Hippocampal formation (tissue), 2 donors: Measurements from ENCODE around the gene EWSR1.
A peak's percentile ranks its signal among the peaks of the same experiment; 100 is the strongest.
"Not testable (repeated sequence)": the region's sequence is repeated elsewhere in the genome, so short reads cannot be mapped to it uniquely, and the experiment has no call there.

Source experiments
- DNase-seq, 2 donors: peaks; one replicate each; lab custom pipeline; 2025; lab: John Stamatoyannopoulos, UW

The EWSR1 gene

DNA sequence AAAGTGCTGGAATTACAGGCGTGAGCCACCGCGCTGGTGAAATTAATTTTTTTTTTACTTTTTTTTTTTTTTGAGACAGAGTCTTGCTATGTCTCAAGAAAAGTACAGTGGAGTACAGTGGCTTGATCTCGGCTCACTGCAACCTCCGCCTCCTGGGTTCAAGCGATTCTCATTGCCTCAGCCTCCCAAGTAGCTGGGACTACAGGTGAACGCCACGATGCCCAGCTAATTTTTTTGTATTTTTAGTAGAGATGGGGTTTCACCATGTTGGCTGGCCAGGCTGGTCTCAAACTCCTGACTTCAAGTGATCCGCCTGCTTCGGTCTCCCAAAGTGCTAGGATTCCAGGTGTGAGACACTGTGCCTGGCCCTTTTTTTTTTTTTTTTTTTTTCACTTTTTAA, 20.2 kb upstream of the EWSR1 start:
- DNase-seq: not testable (repeated sequence)

DNA sequence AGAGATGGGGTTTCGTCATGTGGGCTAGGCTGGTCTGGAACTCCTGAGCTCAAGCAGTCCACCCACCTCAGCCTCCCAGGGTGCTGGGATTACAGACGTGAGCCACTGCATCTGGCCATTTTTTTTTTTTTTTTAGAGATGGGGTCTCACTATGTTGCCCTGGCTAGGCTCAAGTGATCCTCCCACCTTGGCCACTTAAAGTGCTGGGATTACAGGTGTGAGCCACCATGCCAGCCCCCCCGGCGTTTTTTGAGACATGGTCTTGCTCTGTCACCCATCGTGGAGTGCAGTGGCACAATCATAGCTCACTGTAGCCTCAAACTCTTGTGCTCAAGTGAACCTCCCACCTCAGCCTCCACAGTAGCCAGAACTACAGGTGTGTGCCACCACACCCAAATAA, 16.8 kb upstream of the EWSR1 start:
- DNase-seq: no peak

DNA sequence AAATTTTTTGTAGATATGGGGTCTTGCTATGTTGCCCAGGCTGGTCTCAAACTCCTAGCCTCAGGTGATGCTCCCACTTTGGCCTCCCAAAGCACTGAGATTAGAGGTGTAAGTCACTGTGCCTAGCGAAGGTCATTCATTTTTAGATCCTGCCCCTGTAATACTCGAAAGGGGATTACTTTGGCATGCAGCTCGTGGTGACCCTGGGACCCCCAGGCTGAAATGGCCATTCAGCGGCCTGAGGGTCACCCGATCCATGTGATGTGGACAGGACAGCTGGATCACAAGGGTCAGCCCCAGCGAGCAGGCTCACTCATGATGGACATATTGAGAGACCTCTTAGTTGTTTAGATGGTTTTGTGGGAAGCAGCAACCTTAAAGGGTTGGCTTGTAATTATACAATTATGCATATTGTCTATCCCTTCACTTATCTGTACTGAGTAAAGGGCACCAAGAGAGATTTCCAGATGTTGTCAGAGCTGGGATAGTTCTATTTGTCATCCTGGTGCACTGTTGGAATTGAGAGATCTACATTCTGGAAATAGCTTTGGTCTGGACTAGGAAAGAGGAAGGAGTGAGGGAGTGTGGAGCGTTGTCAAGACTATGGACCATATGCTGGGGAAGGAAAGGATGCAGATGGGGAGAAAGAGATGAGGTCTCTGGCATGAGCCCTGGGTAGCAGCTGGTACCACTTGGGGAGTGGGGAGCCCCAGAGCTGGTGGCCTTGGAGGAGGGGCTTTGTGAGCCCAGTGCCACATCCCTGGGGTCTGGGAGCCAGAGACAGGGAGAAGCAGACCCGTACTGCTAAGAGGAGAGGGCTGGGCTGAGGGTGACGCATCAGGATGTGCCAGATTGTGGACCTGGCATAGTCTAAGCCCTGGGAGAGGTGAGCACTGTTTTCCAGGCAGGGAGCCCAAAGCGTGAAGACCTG, 15.8 kb upstream of the EWSR1 start:
- no peak for DNase-seq

DNA sequence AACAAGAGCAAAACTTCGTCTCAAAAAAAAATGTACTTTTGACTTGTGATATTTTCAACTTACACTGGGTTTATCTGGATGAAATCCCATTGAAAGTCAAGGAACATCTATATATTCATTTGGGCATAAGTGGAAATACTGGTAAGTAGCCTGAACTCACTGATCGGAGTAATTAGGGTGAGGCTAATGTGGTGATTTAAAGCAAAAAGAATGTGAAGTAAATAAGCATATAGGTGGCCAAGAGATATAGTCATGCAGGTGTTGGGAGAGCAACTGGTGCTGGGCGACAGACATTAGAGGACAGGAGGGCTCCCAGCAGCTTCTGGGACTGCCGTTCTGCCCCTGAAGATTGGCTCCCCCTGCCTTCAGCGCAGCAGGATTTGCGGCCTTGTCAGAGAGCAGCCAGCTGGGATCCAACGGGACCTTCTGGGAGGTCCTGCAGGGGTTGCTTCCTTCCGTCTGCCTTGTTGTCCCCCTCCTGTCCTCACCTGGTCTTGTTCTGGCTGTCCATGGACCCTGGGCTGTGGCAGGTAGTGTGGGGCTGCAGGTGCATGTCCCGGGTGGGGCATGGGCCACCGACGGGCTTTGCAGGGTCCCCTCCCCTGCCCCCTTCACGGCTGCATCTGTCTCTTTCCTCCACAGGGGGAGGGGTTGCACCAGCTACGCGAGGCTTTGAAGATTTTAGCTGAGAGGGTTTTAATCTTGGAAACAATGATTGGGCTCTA, 14.3 kb upstream of the EWSR1 start:
- DNase-seq: no peak

DNA sequence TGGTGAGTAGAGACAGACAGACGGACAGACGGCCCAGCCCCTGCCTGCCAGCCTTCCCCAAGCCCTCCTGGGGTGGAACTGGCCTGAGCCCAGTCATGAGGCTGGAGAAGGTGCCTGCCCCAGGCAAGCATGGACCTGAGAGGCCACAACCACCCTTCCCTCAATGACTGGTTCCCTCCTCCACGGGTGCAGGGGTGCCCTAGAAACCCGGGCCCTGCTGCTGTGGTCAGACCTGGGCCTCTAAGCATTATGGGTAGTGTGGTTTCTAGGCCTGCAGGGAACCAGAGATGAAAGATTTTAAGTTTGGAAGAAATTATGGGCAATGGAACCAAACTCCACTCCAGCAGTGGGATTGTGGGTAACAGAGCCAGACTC, 13.8 kb upstream of the EWSR1 start:
- DNase-seq: no peak

DNA sequence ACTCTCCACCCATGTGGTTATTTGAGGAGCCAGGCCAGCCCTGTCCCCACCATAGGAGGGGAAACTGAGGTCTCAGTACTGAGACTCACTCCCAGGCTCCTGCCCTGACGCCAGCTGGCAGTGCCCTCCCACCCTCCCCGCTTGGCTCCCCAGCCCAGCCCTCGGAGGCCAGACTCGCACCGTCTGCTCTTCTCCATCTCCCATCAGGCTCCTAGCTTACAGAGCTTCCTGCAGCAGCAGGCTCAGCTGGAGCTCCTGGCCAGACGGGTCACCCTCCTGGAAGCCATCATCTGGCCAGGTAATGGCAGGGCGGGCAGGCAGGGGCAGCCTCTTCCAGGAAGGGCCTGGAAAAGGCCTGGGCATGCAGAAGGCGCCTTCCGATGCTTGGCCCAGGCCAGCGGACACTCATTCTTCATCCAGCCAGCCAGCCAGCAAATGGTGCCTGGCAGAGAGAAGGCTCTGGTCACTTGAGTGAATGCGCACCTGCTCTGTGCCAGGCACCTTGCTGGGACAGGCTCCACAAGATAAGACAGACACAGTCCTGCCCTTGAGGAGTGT, 12.9 kb upstream of the EWSR1 start:
- no peak for DNase-seq

DNA sequence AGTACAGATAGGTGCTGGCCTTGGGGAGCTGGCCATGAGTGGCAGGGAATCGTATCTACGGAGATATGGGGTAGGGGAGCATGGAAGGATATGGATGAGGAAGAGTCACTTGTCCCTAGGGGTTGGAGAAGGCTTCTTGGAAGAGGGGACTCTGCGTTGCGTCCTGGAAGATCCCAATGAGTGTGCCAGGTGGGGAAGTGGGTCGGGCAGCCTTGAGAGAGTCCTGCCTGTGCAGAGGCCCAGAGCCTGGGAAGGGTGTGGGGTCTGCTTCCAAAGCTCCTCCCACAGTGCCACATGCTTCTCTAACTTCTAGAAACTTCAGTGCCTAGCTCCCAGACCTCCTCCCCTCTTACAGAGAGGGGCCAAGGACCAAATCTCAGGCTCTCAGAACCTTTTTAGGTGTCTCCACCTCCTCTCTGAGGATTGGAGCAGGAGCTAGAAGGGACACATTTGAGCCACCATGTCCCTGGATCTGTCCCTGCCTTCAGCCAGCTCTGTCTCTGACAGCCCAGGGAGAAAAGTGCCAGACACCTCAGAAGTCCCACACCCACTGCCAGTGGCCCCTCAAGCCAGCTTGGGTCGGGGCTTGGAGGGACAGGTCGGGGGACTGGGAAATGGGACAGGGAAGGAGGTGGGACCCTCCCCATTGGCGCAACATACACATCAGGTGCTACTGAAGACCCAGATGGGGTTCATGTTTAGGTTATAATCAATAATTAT, 11.3 kb upstream of the EWSR1 start:
- DNase-seq: no peak

DNA sequence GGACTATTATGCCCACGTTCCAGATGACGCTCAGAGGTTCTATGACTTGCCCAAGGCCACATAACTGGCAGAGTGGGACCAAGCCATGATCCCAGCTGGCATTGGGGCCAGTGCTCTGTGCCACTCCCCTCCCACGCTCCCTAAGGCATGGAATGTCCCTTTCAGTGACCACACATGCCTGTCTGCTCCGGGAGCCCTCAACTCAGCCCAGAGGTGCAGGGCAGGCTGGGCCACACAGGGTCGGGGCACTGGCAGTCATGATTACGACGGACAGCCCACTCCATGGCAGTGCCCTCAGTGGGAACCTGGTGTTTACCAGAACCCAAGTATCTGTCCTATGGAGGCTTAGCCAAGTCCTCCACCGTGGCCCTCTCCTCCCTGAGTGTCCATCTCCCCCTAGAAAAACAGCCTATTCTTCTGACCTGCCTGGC, 10.3 kb upstream of the EWSR1 start:
- no peak for DNase-seq

DNA sequence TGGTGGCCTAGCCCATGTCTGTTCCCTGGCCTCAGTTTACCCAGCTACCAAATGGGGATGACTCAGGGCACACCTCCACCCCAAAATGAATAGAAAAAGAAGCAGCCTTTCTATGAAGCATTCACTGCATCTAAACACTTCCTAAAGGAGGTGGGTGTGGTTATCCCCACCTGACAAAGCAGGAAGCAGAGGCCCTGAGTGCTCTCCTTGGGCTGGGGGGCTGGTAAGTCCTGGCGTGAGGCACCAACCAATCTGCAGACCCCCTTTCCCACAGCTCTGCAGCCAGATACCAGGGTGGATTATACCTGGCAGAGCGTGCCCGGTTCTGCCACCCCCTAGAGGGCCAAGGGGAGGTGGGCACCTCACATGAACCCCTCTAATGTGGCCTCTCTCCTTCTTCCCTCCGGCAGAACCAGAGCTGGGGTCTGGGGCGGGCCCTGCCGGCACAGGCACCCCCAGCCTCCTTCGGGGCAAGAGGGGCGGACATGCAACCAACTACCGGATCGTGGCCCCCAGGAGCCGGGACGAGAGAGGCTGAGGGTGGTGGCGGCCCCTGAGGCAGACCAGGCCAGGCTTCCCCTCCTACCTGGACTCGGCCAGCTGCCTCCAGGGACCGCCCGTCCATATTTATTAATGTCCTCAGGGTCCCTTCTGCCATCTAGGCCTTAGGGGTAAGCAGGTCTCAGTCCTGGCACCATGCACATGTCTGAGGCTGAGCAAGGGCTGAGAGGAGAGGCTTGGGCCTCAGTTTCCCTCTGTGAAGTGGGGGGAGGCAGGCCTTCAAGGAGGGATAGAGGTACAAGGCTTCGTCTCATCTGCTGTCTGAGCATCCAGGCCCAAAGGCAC, 9.4 kb upstream of the EWSR1 start:
- DNase-seq: no peak

DNA sequence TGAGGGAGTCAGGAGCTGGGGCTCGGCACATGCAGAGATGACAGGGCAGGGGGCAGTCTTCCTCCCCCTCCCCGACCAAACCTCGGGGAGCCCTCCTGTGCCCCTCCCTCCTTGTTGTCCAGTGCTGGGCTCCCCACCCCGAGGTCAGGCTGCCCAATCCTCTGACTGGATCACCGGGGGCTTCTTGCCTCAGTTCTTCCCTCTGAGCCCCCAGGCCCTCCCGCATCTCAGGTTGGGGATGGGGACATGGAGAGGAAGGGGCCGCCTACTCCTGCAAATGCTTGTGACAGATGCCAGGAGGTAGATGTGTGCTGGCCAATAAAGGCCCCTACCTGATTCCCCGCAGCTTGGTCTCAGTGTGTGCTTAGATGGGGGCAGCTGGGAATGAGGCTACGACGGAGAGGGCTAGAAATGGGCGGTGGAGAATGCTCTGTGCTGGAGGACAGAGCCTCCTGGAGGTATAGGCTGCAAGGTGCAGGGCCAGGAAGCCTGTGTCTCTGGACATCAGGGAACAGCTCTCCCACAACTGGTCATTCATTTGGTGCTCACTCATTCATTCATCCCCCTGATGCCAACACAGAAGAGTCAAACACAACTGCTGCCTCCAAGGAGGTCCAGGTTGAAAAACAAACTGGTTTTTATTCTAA, 8.7 kb upstream of the EWSR1 start:
- DNase-seq: no peak

DNA sequence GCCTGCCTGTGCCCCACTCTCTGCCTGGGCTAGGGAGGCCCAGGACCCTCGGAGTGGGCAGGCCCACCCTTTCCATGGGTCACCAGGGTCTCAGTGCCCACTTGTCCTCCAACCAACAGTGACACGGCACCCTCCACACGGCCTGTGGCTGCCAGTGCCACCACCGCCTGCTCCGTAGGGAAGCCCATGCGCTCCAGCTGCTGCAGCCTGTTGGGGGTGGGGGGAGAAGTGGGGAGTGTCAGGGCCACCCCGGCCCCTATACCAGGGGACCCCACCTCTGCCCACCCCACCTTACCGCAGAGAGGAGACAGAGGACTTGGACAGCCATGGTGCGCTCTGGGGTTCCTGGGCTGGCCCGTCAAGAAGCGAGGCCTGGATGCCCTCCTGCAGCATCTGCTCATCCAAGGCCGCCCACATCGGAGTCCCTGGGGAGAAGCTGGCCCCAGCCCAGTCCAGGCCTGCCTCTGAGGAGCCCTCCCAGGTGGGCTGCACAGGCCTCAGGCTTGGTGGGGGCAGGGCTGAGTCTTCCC, 8.0 kb upstream of the EWSR1 start:
- no peak for DNase-seq

DNA sequence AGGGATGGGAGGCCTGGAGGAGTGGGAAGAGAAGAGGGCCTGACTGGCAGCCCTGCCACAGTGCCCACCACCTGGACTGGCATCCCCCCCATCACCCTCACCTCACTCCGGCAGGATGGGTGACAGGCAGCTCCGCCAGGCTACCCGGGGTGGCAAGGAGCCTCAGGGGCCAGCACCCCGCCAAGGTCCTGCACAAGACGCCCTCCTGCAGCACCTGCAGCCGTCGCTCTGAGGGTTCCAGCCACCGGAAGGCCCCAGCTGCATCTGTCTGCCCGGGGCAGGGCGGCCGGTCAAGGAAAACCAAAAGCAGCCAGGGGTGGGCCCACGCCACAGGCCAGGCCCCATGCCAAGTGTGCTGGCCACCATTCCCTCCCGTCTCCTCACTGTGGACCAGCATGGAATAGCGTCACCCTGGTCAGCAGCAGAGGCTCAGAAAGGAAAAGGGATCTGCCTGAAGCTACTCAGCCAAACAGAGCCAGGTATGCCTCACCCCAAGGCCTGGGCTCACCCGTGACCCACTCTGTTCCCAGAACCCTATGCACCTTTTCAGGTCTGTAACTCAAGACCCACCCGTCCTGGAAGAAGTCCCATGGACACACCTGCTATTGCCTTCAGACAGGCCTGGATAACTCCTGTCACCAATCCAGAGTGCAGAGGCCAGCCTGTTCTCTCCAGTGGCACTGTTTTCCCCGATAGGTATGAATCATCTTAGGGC, 7.3 kb upstream of the EWSR1 start:
- no peak for DNase-seq

DNA sequence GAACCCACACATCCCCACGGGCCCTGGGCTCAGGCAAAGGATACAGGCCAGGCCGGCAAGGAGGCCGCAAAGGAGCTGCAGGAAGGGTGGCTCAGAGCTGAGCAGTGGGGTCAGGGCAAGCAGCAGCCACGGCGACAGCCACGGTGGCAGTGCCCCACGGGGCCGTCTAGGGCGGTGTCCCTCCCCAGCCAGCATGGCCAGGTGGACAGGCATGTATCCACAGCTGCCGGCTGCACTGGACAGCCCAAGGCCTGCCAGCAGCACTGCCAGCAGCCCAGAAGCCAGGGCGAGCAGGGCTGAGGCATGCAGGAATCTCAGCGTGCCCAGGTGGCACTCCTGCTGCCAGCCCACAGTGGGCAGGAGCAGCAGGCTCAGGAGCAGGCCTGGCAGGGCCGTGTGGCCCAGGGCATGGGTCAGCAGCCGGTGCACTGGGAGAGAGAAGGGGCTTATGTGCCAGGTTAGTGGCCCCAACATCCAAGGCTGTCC, 4.2 kb upstream of the EWSR1 start:
- DNase-seq: no peak

DNA sequence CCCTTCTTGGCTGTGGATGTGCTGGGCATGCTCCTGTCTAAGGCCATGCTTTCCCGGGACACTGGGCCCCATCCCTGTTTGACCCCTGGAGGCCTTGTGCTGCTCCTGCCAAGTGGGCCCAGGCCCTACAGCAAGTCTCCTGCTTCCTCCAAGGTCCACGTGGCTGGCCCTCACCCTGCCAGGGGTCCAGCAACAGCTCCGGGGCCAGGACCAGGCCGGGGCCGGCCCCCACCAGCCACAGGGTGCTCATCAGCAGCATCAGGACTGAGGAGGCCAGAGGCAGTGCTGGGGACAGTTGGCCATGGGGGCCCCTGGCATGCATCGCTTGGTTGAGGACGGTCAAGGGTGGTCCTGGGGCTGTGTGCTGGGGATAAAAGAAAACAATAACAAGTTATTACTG, 2.8 kb upstream of the EWSR1 start:
- no peak for DNase-seq

DNA sequence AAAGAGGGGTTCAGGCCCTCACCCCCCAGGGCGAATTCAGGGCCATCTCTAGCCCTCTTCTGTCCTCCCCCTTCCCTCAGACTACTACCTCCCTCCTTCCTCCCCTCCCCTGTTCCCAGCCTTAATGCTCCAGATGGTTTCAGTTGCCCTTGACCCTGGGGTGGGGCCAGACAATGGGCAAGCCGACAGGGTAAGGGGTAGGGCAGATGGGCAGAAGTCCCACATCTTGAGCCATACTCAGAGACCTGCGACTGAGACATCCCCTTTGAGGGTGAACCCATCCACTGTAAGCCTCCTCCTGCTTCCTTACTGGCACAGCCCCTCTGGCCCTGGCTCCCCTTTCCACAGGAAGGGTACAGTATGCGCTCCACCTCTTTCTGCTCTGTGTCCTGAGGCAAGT, 2.1 kb upstream of the EWSR1 start:
- DNase-seq: no peak

DNA sequence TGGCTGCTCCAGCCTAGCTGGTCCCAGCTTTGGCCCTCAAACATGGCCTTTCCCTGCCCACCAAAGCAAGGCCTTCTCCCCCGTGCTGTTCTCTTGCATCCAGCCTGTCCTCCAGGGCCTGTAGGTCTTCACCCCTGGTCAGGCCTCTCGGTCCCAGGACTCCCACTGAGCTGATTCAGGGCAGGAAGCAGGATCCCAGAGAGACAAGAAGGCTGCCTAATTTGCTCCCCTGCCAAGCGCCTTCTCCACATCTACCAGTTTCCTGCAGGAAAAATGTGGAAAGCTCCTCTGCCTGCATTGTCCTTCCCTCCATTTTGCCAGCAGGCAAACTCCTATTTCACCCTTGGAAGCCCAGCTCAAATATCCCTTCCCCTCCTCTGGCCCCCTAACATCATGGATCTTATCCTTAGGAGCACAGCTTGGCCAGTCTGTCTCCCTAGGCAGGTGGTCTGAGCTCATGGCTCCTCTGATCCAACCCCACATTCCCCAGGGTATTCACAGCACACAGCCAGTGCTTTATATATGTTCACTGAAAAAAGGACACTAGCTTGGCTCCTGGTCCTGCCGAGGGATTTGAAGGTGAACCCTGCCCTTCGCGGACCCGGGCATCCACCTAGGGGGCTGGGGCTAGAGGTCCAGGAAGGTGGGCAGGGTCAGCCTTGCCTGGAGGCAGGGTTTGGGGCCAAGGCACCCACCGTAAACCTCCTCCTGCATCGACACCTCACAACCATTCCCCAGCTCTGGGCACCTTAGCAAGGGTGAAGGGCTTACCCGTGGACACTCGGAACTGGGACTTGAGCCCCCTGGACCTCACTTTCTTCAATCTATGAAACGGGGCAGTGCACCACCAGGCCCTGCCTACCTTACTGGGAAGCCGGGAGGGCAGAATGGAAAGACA, 1.3 kb upstream of the EWSR1 start:
- no peak for DNase-seq

DNA sequence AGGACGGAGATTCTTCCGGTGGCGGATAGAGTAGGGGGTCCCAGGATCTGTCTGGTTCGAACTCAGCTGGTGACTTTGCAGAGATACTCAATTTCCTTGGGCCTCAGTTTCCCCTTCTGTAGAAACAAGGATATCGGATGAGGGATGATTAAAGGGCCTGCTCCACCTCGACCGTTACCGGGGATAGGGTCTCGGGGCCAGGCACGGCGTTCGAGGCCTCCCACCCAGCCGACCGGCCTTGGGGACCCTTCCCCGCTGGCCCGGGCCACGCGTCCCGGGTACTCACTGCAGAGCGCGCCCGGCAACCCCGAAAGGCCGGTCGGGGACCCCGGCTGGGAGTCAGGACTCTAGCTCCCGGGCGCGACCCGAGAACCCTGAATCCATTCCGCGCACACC, 608 bp upstream of the EWSR1 start:
- DNase-seq: no peak

DNA sequence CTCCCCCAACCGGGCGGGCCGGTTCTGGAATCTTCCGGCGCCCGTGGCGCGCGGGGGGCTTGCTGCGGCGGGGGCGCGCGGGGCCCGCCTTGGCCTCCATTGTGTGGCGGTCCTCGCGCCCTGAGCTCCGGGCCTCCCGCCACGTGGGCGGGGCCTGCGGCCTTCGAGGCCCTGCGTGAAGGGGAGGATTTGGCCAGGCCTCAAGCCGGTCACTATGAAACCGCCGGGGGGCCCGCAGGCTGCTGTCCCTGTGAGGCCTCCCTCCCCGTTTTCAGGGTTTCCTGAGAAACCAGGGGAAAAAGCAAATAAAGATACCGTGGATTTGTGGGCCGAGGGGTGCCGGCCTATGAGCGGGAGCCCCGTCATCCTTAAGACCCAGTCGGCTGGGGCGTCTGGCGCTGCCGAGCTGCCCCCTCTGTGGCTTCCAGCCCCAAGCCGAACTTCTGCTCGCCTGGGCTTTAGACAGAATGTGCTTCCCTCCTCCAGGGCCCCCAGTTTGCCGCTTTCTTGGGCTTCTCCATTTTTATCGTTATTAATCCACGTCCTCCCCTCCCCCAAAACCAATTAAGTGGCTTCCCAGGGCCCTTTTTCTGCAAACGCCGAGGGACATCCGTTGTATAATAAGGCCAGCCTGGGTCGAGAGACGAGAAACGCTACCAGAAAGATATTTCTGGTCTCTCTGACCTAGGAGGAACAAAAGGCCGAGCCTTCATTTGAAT, 602 bp downstream of the EWSR1 start:
- DNase-seq: peak; percentile 51 to 61
